HG02852 (cell line): ENCODE data around the gene LHFPL6.

Experiments
- ATAC-seq: cut with Tn5 transposase; IDR thresholded peaks from one replicate; pipeline ENCODE4 v1.9.1; 2021; ENCODE audit warnings: mild to moderate bottlenecking, moderate library complexity; ENCODE audit not compliant: unreplicated experiment

The LHFPL6 gene

DNA sequence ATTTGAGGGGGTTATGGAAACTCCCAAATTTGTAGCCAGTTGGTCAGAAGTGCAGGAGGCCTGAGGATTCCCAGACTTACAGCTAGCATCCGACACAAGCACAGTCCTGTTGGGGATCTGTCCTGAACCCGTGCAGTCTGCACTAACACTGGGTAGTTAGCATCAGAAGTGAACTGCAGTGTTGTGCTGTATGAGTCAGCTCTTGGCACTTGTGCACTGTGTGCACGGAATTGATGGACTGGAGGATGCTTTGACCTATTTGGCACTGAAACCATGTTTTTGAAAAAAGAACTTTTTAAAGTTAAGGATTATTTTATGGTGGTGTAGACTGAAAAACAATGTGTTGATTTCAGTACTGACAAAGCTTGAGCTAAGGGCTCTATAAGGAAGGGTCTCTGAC, 285.7 kb downstream of the LHFPL6 start:
- ATAC-seq, result no peak

DNA sequence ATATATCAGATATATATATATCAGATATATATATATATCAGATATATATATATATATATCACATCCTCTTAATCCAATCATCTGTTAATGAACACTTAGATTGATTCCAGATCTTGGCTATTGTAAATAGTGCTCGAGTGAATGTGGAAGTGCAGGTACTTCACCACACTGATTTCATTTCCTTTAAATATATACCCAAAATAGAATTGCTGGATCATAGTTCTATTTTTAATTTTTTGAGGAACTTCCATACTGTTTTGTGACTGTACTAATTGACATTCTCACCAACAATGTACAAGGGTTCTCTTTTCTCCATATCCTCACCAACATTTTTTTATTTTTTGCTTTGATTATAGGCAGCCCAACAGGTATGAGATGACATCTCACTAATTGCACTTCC, 287.2 kb downstream of the LHFPL6 start:
- no peak for ATAC-seq

DNA sequence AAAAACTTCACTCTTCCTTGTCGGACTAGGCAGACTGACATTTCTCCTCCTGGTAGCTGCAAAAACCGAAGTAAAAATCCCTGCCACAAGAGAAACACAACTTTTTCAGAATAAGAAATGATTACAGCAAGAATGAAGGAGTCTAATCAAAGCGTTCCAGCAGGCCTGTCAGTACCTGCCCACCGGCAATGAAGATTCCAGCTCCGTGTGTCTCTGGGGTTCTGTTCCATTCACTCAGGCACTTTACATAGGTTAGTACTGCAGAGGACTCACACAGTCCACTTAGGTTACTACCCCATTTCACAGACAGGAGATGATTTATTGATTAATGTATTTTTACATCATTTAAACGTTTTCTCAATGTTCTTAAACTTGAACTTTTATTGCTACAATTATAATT, 289.3 kb downstream of the LHFPL6 start:
- no peak for ATAC-seq

DNA sequence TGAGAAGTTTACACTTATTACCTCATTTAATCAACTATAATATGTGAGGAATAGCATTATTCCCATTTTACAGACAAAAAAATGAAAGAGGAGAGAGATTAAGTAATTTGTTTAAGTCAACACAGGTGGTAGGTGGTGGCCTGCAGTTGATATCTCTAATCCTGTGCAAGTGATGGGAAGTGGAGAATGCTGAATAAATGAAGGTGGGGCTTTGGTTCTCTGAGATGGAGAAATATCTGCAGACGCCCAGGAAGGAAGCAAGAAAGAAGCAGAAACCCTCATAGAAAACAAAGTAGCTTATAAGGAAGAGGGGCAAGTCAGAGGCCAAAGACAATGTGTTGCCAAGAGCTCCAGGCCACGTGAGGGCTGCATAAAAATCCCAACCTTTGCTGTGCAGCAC, 290.4 kb downstream of the LHFPL6 start:
- ATAC-seq, result no peak

DNA sequence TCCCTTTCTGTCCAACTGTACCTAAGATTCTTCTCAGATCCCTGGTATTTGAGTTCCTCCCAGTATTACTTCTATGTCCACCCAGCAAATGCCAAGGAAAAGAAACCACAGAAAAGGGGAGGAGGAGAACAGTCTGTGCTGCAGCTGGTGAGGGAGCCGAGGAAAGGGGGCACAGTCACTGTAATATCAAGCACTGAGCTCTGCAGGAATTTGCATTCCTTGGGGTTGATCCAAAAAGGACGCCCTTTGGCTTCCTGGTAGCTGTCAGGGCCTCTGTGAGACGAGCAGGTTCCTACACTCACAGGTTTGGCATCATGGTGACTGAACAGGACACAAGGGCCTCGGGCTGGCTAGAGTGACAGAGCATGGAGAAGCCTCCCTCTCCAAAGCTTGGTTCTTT, 291.4 kb downstream of the LHFPL6 start:
- ATAC-seq, result no peak

DNA sequence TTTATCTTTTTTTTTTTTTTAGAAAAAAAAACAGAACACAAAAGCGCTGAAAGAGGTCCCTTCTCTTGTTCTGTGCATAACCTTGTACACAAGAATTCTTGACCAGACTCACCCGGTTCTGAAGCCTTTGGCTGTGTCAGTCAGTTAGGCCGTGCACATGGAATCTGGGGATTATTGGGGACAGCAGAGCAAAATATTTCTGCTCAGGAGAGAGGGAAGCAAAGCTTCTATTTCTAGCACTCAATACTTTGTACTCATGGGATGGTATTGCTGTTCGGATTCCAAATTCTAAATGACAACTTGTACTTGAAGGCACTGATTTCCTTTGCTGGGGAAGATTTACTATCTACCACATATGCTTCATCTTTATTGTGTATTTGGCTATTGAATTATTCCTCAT, 292.0 kb downstream of the LHFPL6 start:
- no peak for ATAC-seq

DNA sequence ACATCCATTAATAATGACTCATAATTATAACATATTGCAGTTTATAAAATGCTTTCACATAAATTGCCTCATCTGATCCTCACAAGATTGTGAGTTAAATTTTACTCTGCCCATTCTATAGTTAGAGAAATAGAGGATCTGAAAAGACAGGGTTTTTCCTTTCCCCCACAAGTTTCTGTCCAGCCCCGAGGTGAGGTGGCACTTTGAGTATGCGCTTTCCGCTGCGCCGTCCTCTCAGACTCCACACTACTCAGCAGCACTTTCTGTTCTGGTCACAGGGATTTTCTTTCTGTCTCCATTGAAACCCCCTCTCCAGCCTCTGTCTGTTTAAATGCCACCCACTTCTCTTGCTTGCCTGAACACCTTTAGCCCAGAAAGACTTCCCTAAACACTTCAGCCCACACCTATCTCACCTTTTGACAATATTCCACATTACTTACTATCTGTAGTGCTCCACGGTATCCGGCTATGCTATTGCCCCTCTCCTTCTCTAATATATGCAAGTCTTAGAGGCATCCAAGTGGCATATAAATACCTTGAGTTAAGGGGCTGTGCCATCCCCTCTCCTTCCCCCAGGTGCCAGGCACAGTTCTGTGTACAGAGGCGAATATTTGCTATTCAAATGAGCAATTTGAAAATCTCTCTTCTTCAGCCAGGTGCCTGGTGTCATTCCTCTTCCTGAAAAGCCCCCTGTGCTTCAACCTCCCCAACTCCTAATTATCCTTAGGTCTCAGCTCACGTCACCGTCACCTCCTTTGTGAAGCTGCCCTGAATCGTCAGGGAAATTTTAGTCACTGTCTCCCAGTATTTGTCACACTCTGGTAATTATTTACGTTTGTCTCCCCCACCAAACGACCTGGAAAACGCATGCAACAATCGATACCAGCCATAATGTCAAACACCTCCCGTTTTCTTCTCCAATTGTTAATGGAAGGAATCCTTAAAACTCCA, 296.1 kb downstream of the LHFPL6 start:
- ATAC-seq, result peak; percentile 96

DNA sequence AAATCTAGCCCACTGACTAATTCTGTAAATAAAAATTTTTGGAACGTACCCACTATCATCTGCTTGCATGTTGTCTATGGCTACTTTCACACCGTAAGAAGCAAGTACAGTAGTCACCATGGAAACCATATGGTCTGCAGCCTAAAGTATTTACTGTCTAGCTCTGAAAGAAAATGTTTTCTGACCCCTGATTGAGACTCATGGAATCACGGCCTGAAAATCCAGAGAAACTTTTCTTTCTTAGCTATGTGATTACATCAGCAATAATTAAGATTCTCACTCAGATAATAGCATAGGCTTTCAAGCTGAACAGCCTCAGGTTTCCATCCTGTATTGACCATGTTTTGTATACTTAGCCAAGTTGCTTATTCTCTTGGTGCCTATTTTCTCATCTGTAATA, 300.2 kb downstream of the LHFPL6 start:
- ATAC-seq, result no peak

DNA sequence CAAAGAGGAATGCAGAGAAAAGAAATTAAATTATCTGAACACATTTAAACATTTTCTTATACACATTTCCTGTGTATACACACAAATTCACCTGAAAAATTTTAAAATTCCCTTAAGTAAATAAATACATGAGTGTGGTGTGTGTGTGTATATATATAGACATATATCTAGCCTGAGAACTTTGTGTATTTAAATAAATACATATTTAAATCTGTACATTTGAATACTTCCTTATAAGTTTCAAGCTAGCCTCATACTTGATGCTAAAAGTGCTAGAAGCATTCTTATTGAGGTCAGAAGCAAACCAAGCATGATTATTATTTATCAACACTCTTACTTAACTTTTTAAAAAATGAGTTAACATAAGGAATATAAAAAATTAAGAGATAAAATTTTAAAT, 304.0 kb downstream of the LHFPL6 start:
- ATAC-seq, result no peak

DNA sequence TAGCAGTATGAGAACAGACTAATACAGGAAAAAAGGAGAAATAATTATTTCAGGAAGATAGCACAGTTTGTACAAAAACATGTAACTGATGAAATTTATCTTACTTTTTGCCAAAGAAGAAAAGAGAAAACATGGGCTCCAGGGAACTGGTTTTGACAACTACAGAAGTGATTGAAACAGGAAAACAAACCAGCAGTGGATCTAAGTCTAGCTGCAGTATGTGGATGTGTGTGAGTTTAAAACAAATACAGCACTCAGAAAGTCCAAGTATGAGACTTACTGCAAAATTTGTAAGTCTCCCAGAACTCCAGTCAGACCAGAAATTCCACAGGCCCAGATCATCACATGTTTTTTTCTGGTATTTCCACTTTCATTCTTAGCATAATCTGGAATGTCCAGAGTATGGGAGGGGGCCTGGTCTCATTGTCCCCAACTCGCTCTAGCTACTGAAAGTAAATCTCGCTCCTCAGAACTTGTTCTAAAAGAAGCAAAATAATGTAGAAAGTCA, 305.3 kb downstream of the LHFPL6 start:
- no peak for ATAC-seq

DNA sequence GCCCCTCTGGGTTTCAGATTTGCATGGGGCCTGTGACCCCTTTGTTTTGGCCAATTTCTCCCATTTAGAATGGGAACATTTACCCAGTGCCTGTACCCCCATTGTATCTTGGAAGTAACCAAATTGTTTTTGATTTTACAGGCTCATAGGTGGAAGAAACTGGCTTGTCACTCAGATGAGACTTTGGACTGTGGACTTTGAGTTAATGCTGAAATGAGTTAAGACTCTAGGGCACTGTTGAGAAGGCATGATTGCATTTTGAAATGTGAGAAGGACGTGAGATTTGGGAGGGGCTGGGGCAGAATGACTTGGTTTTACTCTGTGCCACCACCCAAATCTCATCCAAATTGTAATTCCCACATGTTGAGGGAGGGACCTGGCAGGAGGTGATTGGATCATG, 306.0 kb downstream of the LHFPL6 start:
- ATAC-seq, result no peak

DNA sequence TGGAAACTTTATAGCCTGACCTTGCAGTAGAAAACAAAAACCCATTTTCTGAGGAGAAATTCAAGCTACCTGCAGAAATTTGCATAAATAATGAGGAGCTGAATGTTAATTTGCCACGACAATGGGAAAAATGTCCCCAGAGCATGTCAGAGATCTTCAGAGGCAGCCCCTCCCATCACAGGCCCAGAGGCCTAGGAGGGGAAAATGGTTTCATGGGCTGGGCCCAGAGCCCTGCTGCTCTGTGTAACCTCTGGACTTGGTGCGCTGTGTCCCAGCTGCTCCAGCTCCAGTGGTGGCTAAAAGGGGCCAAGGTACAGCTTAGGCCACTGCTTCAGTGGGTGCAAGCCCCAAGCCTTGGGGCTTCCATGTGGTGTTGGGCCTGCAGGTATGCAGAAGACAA, 306.8 kb downstream of the LHFPL6 start:
- ATAC-seq, result no peak
